ENCODE data around the gene SERPINB12.

The SERPINB12 gene

GRCh38 chr18:63575681-63576080 is 33.5 kb downstream of the SERPINB12 start:
- POLR2A ChIA-PET = no interaction called here
- H3K4me3 ChIP-seq (ENCODE audit: low read depth, low read length) = no peak overlapping the region
- CTCF ChIA-PET = interaction anchor here (0.6 to 9.2 kb wide), 6 partner anchors 12 to 1125 kb away, joined by 3 to 338 read pairs (median 12); no protein-coding TSS in a partner anchor
- TF ChIP-seq ZFHX2 (tag by site-specific recombination; conservative IDR thresholded peaks at IDR 0.05) (no peak), ZNF777 (tag by site-specific recombination; IDR thresholded peaks at IDR 0.05; ENCODE audit: borderline replicate concordance) (no peak), ZNF394 (tag by site-specific recombination; IDR thresholded peaks at IDR 0.05; ENCODE audit: borderline replicate concordance) (no peak), GFI1B (tag by site-specific recombination; IDR thresholded peaks at IDR 0.05) (no peak), OVOL3 (tag by site-specific recombination; IDR thresholded peaks at IDR 0.05) (no peak), SCRT2 (tag by site-specific recombination; IDR thresholded peaks at IDR 0.05) (no peak), ZBTB44 (tag by site-specific recombination; IDR thresholded peaks at IDR 0.05) (no peak), ZNF335 (tag by site-specific recombination; conservative IDR thresholded peaks at IDR 0.05) (no peak), ZNF280D (tag by site-specific recombination; IDR thresholded peaks at IDR 0.05) (no peak), ZNF350 (tag by site-specific recombination; IDR thresholded peaks at IDR 0.05) (no peak), ZNF354C (tag by site-specific recombination; IDR thresholded peaks at IDR 0.05; ENCODE audit: borderline replicate concordance, low read depth) (no peak), ZNF121 (tag by site-specific recombination; IDR thresholded peaks at IDR 0.05) (no peak), ZNF433 (tag by site-specific recombination; IDR thresholded peaks at IDR 0.05; ENCODE audit: low read depth) (no peak), ZNF610 (tag by site-specific recombination; IDR thresholded peaks at IDR 0.05; ENCODE audit: borderline replicate concordance) (no peak), KLF8 (tag by site-specific recombination; IDR thresholded peaks at IDR 0.05) (no peak)
- 0 out of 2 replicates have a peak, but pooled peaks cover 2% of the 10 kb centered on the region for H3K4me1 ChIP-seq (ENCODE audit: control insufficient read depth, insufficient read depth, low read length)
- H3K9me3 ChIP-seq (ENCODE audit: control insufficient read depth, insufficient read depth, low read depth, low read length) = no peaks in the 10 kb centered on the region
- no peak overlapping the region for H3K27ac ChIP-seq (ENCODE audit: extremely low read depth, low read depth, low read length)
- no peaks in the 10 kb centered on the region for H3K36me3 ChIP-seq (ENCODE audit: control insufficient read depth in 2 of 2, insufficient read depth in 1 of 2, low read length in 2 of 2)

- CTCF ChIA-PET = interaction anchor here (0.6 to 9.2 kb wide), 46 partner anchors 9 to 1935 kb away, joined by 3 to 338 read pairs (median 4); partner anchors contain the start of genes SERPINB12 and SERPINB13
- no peak overlapping the region for H3K4me3 ChIP-seq (ENCODE audit: low read depth, low read length)
- H3K36me3 ChIP-seq (ENCODE audit: control insufficient read depth in 2 of 2, insufficient read depth in 1 of 2, low read length in 2 of 2) = no peaks in the 10 kb centered on the region
- TF ChIP-seq CTCF (tag by site-specific recombination; IDR thresholded peaks at IDR 0.05) = peak; percentile 67; the same call in 1 of the 2 replicates
- TF ChIP-seq ZNF654 (tag by site-specific recombination; IDR thresholded peaks at IDR 0.05; ENCODE audit: low read depth) = peak; percentile 87
- TF ChIP-seq ZNF391 (tag by site-specific recombination; IDR thresholded peaks at IDR 0.05; ENCODE audit: borderline replicate concordance, low read depth) = no peak
- TF ChIP-seq ZNF549 (tag by site-specific recombination; IDR thresholded peaks at IDR 0.05) = no peak
- no peak for TF ChIP-seq ZNF404 (tag by site-specific recombination; IDR thresholded peaks at IDR 0.05)
- H3K4me1 ChIP-seq (ENCODE audit: control insufficient read depth, insufficient read depth, low read length) = 0 out of 2 replicates have a peak, but pooled peaks cover 2% of the 10 kb centered on the region
- POLR2A ChIA-PET = no interaction called here
- H3K9me3 ChIP-seq (ENCODE audit: control insufficient read depth, insufficient read depth, low read depth, low read length) = no peaks in the 10 kb centered on the region
- no peak overlapping the region for H3K27ac ChIP-seq (ENCODE audit: extremely low read depth, low read depth, low read length)
Measured at GRCh38 chr18:63578357-63578958, 36.3 kb downstream of the SERPINB12 start.

All from HEK293 (cell line).